Measurements from ENCODE around the gene NTRK3.

Gene NTRK3

DNA sequence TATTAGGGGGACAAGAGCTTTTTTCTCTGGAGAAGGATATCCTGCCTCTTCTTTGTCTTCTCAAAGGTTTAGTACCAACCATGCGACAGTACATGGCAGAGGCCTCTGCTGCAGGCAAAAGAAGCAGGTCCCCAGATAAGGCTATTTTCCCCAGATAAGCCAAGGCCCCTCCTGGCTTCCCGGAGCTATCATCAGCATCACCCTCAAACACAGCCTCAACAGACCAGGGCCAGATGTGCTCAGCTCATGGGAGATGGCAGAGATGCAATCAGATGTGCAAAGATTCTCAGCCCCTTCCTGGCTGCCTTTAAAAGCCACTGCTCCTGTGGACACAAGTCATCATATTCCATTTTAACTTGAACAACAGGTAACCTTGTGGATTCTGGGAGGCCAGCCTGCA lies 49.0 kb downstream of the NTRK3 start:
- DNase-seq (ENCODE audit: low read depth), result no peak
- H3K4me3 ChIP-seq (ENCODE audit: low read length), result no peak overlapping the region
- TF ChIP-seq, protein P1, sequence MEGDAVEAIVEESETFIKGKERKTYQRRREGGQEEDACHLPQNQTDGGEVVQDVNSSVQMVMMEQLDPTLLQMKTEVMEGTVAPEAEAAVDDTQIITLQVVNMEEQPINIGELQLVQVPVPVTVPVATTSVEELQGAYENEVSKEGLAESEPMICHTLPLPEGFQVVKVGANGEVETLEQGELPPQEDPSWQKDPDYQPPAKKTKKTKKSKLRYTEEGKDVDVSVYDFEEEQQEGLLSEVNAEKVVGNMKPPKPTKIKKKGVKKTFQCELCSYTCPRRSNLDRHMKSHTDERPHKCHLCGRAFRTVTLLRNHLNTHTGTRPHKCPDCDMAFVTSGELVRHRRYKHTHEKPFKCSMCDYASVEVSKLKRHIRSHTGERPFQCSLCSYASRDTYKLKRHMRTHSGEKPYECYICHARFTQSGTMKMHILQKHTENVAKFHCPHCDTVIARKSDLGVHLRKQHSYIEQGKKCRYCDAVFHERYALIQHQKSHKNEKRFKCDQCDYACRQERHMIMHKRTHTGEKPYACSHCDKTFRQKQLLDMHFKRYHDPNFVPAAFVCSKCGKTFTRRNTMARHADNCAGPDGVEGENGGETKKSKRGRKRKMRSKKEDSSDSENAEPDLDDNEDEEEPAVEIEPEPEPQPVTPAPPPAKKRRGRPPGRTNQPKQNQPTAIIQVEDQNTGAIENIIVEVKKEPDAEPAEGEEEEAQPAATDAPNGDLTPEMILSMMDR (IDR thresholded peaks at IDR 0.05; ENCODE audit: insufficient read depth, low read depth, low read length, missing control alignments), result no peak

DNA sequence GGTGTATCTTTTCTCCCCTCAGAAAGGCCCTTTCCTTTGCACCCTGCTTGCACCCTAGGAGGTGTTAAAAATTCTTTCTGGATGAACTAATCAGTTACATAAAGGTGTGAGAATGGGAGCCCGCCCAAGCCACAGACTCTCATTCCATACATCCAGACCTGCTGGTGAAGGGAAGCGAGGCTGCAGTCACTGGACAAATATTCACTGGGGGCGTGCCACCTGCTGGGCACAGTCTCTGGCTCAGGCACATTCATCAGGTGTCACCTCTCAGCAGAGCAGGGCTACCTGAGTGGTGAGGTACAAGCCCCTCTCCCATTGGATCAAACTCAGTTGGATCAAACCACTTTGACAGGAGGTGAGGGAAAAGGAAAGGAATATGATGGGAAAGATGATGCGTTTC lies 52.0 kb downstream of the NTRK3 start:
- H3K4me3 ChIP-seq (ENCODE audit: low read length), result no peak overlapping the region
- TF ChIP-seq, protein P1 (IDR thresholded peaks at IDR 0.05; ENCODE audit: insufficient read depth, low read depth, low read length, missing control alignments), result no peak
- DNase-seq (ENCODE audit: low read depth), result no peak

GRCh38 chr15:88202231-88202630 lies 54.3 kb downstream of the NTRK3 start:
- TF ChIP-seq, protein P1 (IDR thresholded peaks at IDR 0.05; ENCODE audit: insufficient read depth, low read depth, low read length, missing control alignments), result no peak
- DNase-seq (ENCODE audit: low read depth), result no peak
- no peak overlapping the region for H3K4me3 ChIP-seq (ENCODE audit: low read length)

- DNase-seq (ENCODE audit: low read depth), result no peak
- H3K4me3 ChIP-seq (ENCODE audit: low read length), result no peak overlapping the region
- TF ChIP-seq, protein P1 (IDR thresholded peaks at IDR 0.05; ENCODE audit: insufficient read depth, low read depth, low read length, missing control alignments), result no peak
Measured at GRCh38 chr15:88201207-88201606, 55.3 kb downstream of the NTRK3 start.

DNA sequence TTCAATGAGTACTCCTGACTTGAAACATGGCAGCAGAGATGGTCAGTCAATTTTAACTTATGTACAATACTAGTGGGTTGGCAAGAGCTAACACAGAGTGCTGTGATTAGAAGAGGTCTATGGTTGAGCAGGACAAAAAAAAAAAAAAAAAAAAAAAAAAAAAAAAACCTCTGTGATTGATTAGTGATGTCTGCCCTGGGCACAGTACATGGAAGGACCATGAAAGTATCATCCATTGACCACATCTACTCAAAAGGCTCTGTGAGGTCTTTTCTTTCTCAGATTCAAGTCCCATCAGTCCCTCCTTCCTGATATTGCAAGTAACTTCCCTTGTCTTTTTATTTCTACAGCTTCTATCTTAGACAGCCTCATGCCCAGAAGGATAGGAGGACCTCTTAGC lies 59.6 kb downstream of the NTRK3 start:
- H3K4me3 ChIP-seq (ENCODE audit: low read length), result no peak overlapping the region
- TF ChIP-seq, protein P1 (IDR thresholded peaks at IDR 0.05; ENCODE audit: insufficient read depth, low read depth, low read length, missing control alignments), result no peak
- no peak for DNase-seq (ENCODE audit: low read depth)

GRCh38 chr15:88194162-88194561 lies 62.4 kb downstream of the NTRK3 start:
- no peak overlapping the region for H3K4me3 ChIP-seq (ENCODE audit: low read length)
- TF ChIP-seq, protein P1 (IDR thresholded peaks at IDR 0.05; ENCODE audit: insufficient read depth, low read depth, low read length, missing control alignments), result no peak
- DNase-seq (ENCODE audit: low read depth), result no peak

GRCh38 chr15:88193415-88193814 lies 63.1 kb downstream of the NTRK3 start:
- no peak overlapping the region for H3K4me3 ChIP-seq (ENCODE audit: low read length)
- TF ChIP-seq, protein P1 (IDR thresholded peaks at IDR 0.05; ENCODE audit: insufficient read depth, low read depth, low read length, missing control alignments), result no peak
- no peak for DNase-seq (ENCODE audit: low read depth)
